ENCODE measurements around the gene APOL6.
"Not testable (repeated sequence)": the region's sequence is repeated elsewhere in the genome, so short reads cannot be mapped to it uniquely, and the experiment has no call there.

The APOL6 gene

GRCh38 chr22:35681454-35682052 lies 33.3 kb downstream of the APOL6 start:
- DNase-seq, result no peak

DNA sequence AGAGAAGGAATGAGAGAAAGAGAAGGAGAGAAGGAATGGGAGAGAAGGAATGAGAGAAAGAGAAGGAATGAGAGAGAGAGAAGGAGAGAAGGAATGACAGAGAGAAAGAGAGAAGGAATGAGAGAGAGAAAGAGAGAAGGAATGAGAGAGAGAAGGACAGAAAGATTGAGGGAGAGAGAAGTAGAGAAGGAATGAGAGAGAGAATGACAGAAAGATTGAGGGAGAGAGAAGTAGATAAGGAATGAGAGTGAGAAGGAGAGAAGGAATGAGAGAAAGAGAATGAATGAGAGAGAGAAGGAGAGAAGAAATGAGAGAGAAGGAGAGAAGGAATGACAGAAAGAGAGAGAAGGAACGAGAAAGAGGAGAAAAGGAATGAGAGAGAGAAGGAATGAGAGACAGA lies 35.3 kb downstream of the APOL6 start:
- DNase-seq, result no peak

DNA sequence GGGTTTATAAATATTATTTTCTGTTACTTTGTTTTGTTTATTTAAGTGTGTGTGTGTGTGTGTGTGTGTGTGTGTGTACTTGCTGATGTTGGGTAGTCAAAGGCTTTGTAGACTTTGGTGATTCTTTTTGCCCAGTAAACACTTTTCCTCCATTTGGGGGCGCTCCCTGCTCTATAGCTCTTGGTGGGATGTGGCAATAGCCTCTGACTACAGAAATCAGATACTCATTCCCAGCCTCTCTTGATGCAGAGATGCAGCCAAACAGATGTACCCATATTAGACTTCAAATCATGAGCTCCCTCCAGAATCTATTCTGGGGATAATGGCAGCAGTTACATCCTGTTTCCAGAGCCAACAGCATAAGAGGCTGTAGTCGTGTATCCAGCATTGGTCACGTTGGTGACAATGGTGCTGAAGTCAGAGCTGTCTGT lies 36.0 kb downstream of the APOL6 start:
- no peak for DNase-seq

DNA sequence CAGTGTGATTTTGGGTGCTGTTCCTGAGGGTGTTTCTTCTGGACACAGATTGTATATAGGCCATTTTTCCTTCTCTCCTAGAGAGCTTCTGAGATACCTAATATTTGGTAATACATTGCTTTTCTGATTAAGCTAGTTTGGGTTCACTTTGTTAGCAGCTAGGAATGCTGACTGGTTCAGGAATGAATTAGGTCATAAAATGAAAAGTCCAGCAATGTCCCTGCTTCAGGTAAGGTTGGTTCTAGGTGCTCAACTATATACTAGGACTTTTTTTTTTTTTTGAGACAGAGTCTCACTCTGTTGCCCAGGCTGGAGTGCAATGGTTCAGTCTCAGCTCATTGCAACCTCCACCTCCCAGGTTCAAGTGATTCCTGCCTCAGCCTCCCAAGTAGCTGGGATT lies 36.5 kb downstream of the APOL6 start:
- DNase-seq, result no peak

GRCh38 chr22:35685731-35686130 lies 37.5 kb downstream of the APOL6 start:
- no peak for DNase-seq

DNA sequence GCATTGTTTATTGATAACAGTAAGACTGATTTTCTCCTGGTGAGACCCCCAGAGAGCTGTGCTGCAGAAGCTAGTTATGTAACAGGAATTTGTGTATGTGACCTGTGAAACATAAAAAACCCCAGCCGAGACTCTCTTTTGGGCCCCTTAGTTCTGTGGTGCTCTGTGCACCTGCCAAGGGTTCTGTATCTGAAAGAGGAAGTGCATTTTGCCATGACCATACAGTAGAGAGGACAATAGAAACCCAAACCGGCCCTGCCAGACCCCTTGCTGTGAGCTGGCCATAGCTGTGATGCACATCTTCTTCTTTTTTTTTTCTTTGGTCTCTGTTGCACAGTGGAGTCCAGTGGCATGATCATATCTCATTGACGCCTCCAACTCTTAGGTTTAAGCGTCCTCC lies 38.1 kb downstream of the APOL6 start:
- no peak for DNase-seq

DNA sequence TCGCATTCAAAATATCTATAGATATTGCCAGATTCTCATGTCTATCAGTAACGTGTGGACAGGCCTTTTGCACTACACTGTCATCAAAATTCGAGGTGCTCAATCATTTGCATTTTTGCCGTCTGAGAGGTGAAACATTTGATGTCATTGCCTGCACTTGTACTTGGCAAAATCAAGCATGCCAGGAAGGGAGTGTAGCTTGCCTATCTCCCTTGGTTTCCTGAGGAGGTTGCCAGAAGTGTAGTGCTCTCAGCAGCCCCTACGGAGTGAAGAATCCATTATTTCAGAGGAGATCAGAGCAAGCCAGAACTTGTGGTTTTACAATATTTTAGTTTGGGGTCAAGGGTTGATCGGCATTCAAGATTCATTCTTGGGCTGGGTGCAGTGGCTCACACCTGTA lies 39.2 kb downstream of the APOL6 start:
- no peak for DNase-seq

- no peak for DNase-seq
Observed at GRCh38 chr22:35688913-35689675, 40.8 kb downstream of the APOL6 start.

DNA sequence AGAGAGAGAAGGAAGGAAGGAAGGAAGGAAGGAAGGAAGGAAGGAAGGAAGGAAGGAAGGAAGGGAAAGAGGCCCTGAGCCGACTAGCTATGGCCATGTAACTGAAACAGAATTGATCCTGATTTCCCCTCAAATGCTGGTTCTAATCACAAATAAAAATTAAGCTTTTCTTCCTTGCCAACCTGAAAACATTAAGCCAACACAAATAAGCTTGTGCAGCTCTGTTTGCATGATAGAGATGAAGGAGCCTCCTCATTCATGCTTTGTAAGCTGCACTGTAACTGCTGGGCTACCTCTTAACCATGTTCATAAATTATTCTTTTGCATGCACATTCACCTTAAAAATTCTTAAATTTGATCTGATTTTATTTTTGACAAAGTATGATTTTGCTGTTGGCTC lies 41.8 kb downstream of the APOL6 start:
- DNase-seq, result no peak

DNA sequence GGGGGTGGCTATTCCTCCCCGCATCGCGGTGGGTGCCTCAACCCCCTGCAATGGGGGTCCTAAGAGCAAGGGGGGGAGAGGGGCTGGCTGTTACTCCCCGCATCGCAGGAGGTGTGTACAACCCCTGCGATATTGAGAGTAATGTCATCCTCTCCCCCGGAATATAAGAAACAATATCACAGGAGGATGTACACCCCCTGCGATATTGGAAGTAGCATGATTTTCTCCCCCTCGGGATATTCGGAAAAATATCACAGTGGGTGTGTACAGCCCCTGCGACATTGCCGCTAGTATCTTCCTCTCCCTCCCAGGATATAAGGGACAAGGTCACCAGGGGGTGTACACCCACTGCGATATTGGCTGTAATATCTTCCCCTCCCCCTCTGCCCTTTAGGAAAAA lies 47.0 kb downstream of the APOL6 start:
- DNase-seq, result no peak

DNA sequence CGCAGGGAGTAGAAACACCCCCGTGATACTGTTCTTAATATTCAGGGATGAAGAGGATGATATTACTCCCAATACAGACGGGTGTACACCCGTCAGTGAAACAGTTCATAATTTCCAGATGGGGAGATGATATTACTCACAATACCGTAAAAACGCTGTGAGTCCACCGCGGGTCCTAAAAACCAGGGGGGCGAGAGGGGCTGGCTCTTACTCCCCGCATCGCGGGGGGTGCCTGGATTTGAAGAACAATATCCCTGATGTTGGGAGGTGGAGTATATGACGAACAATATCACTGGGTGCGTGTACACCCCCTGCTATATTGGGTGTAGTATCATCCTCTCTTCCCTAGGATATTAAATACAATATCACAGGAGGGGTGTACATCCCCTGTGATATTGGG lies 48.9 kb downstream of the APOL6 start:
- DNase-seq, result no peak

GRCh38 chr22:35699852-35700251 lies 51.6 kb downstream of the APOL6 start:
- DNase-seq, result not testable (repeated sequence)

GRCh38 chr22:35703861-35704584 lies 55.8 kb downstream of the APOL6 start:
- DNase-seq, result no peak

- DNase-seq, result peak; percentile 12
Observed at GRCh38 chr22:35705141-35705540, 56.9 kb downstream of the APOL6 start.

DNA sequence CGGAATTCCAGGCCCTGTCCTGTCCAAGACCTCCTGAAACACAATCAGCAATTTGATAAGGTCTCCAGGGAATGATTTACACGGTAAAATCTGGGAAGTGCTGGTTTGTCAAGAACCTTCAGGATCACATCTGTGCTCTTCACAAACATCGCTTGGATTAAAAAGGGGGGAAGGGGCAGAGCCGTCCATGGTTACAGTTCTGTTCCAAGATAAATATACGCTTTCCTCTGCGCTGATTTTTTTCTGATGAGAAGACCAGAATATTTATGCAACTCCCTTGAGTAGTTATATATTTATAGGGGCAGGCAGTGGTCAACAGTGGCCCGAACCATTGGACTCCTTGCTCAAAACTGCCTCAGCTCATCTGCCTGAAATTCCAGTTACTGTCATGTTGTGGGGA lies 60.2 kb downstream of the APOL6 start:
- no peak for DNase-seq

DNA sequence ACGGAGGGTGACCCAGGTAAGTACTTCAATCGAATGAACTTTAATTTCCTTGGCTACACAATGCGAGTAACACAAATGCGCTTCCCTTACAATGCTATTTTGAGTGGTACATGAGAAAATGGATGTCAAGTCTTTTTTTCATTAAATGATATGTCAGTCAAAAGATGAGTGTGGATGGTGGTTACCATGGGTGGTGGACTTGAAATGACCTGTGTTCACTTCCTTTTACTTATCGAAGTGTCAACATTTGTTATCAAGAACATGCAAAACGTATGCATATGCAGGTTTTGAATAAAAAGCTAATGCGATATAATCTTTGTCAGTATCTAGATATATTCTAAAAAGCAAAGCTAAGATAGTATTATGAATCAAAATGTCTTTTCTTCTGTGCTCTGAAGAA lies 60.7 kb downstream of the APOL6 start:
- no peak for DNase-seq

GRCh38 chr22:35711336-35711735 lies 63.1 kb downstream of the APOL6 start:
- no peak for DNase-seq

GRCh38 chr22:35712672-35713071 lies 64.4 kb downstream of the APOL6 start:
- DNase-seq, result no peak

GRCh38 chr22:35717572-35717971 lies 69.3 kb downstream of the APOL6 start, which contains the start of gene APOL5:
TSS of gene APOL5 (plus strand) at chr22:35717872. CDS start at chr22:35717872, 0 bp downstream.
- no peak for DNase-seq

Measured in suppressor macrophage treated with lipopolysaccharide for 4 hours (primary cell).